Measurements from ENCODE around the gene SLC9A1.

SLC9A1 gene

GRCh38 chr1:27101696-27102095 lies 53.2 kb downstream of the SLC9A1 start:
- Histone ChIP-seq H3K27ac (ENCODE audit: low read depth, low read length) (no peak overlapping the region), H3K9ac (ENCODE audit: low read depth in 1 of 2, low read length in 2 of 2) (no peak overlapping the region), H3K4me3 (ENCODE audit: low read depth in 1 of 2, low read length in 2 of 2) (no peak overlapping the region), H3K9me3 (ENCODE audit: control insufficient read depth in 1 of 2, low read length in 2 of 2) (no peaks in the 10 kb centered on the region), H3K27me3 (ENCODE audit: control insufficient read depth in 1 of 2, insufficient read depth in 2 of 2, low read length in 2 of 2) (no peaks in the 10 kb centered on the region), H3K36me3 (ENCODE audit: control insufficient read depth in 1 of 2, insufficient read depth in 2 of 2, low read length in 2 of 2) (peaks cover 12 to 55% of the 10 kb centered on the region in 2 donors), H3K4me1 (ENCODE audit: control insufficient read depth in 1 of 2, insufficient read depth in 2 of 2, low read length in 2 of 2) (peaks cover 14 to 15% of the 10 kb centered on the region in 2 donors)

- Histone ChIP-seq H3K27ac (ENCODE audit: low read depth, low read length) (no peak overlapping the region), H3K9ac (ENCODE audit: low read depth in 1 of 2, low read length in 2 of 2) (no peak overlapping the region), H3K36me3 (ENCODE audit: control insufficient read depth in 1 of 2, insufficient read depth in 2 of 2, low read length in 2 of 2) (peaks cover 12 to 51% of the 10 kb centered on the region in 2 donors), H3K27me3 (ENCODE audit: control insufficient read depth in 1 of 2, insufficient read depth in 2 of 2, low read length in 2 of 2) (no peaks in the 10 kb centered on the region), H3K9me3 (ENCODE audit: control insufficient read depth in 1 of 2, low read length in 2 of 2) (no peaks in the 10 kb centered on the region), H3K4me1 (ENCODE audit: control insufficient read depth in 1 of 2, insufficient read depth in 2 of 2, low read length in 2 of 2) (peaks cover 14 to 15% of the 10 kb centered on the region in 2 donors), H3K4me3 (ENCODE audit: low read depth in 1 of 2, low read length in 2 of 2) (no peak overlapping the region)
Measured at GRCh38 chr1:27101054-27101491, 53.9 kb downstream of the SLC9A1 start.

GRCh38 chr1:27100335-27101053 lies 54.4 kb downstream of the SLC9A1 start:
- Histone ChIP-seq H3K9me3 (ENCODE audit: control insufficient read depth in 1 of 2, low read length in 2 of 2) (no peaks in the 10 kb centered on the region), H3K27ac (ENCODE audit: low read depth, low read length) (no peak overlapping the region), H3K27me3 (ENCODE audit: control insufficient read depth in 1 of 2, insufficient read depth in 2 of 2, low read length in 2 of 2) (no peaks in the 10 kb centered on the region), H3K4me3 (ENCODE audit: low read depth in 1 of 2, low read length in 2 of 2) (no peak overlapping the region), H3K4me1 (ENCODE audit: control insufficient read depth in 1 of 2, insufficient read depth in 2 of 2, low read length in 2 of 2) (peaks cover 14 to 15% of the 10 kb centered on the region in 2 donors), H3K9ac (ENCODE audit: low read depth in 1 of 2, low read length in 2 of 2) (no peak overlapping the region), H3K36me3 (ENCODE audit: control insufficient read depth in 1 of 2, insufficient read depth in 2 of 2, low read length in 2 of 2) (peaks cover 12 to 46% of the 10 kb centered on the region in 2 donors)

- no peaks in the 10 kb centered on the region for H3K27me3 ChIP-seq (ENCODE audit: control insufficient read depth in 1 of 2, insufficient read depth in 2 of 2, low read length in 2 of 2)
- no peaks in the 10 kb centered on the region for H3K9me3 ChIP-seq (ENCODE audit: control insufficient read depth in 1 of 2, low read length in 2 of 2)
- H3K9ac ChIP-seq (ENCODE audit: low read depth in 1 of 2, low read length in 2 of 2): peak overlapping the region in 1 of 2 donors; percentile 5
- H3K4me1 ChIP-seq (ENCODE audit: control insufficient read depth in 1 of 2, insufficient read depth in 2 of 2, low read length in 2 of 2): peaks cover 14 to 15% of the 10 kb centered on the region in 2 donors
- no peak overlapping the region for H3K4me3 ChIP-seq (ENCODE audit: low read depth in 1 of 2, low read length in 2 of 2)
- H3K36me3 ChIP-seq (ENCODE audit: control insufficient read depth in 1 of 2, insufficient read depth in 2 of 2, low read length in 2 of 2): peaks cover 12 to 41% of the 10 kb centered on the region in 2 donors
- no peak overlapping the region for H3K27ac ChIP-seq (ENCODE audit: low read depth, low read length)
Measured at GRCh38 chr1:27099587-27100334, 55.2 kb downstream of the SLC9A1 start.

- no peak overlapping the region for H3K4me3 ChIP-seq (ENCODE audit: low read depth in 1 of 2, low read length in 2 of 2)
Measured at GRCh38 chr1:27099135-27099586, 55.8 kb downstream of the SLC9A1 start.

GRCh38 chr1:27098431-27099134 lies 56.3 kb downstream of the SLC9A1 start:
- Histone ChIP-seq H3K27ac (ENCODE audit: low read depth, low read length) (no peak overlapping the region), H3K4me1 (ENCODE audit: control insufficient read depth in 1 of 2, insufficient read depth in 2 of 2, low read length in 2 of 2) (peaks cover 14 to 15% of the 10 kb centered on the region in 2 donors), H3K27me3 (ENCODE audit: control insufficient read depth in 1 of 2, insufficient read depth in 2 of 2, low read length in 2 of 2) (no peaks in the 10 kb centered on the region), H3K9ac (ENCODE audit: low read depth in 1 of 2, low read length in 2 of 2) (no peak overlapping the region), H3K36me3 (ENCODE audit: control insufficient read depth in 1 of 2, insufficient read depth in 2 of 2, low read length in 2 of 2) (peaks cover 12 to 37% of the 10 kb centered on the region in 2 donors), H3K9me3 (ENCODE audit: control insufficient read depth in 1 of 2, low read length in 2 of 2) (no peaks in the 10 kb centered on the region), H3K4me3 (ENCODE audit: low read depth in 1 of 2, low read length in 2 of 2) (no peak overlapping the region)

More at GRCh38 chr1:27099135-27099586, 55.8 kb downstream of the SLC9A1 start:
- H3K9me3 ChIP-seq (ENCODE audit: control insufficient read depth in 1 of 2, low read length in 2 of 2): no peaks in the 10 kb centered on the region
- H3K9ac ChIP-seq (ENCODE audit: low read depth in 1 of 2, low read length in 2 of 2): peak overlapping the region in 1 of 2 donors; percentile 5
- H3K4me1 ChIP-seq (ENCODE audit: control insufficient read depth in 1 of 2, insufficient read depth in 2 of 2, low read length in 2 of 2): peaks cover 14 to 15% of the 10 kb centered on the region in 2 donors
- H3K36me3 ChIP-seq (ENCODE audit: control insufficient read depth in 1 of 2, insufficient read depth in 2 of 2, low read length in 2 of 2): peaks cover 12 to 39% of the 10 kb centered on the region in 2 donors
- H3K27me3 ChIP-seq (ENCODE audit: control insufficient read depth in 1 of 2, insufficient read depth in 2 of 2, low read length in 2 of 2): no peaks in the 10 kb centered on the region
- H3K27ac ChIP-seq (ENCODE audit: low read depth, low read length): no peak overlapping the region

- Histone ChIP-seq H3K27ac (ENCODE audit: low read depth, low read length) (no peak overlapping the region), H3K4me1 (ENCODE audit: control insufficient read depth in 1 of 2, insufficient read depth in 2 of 2, low read length in 2 of 2) (peaks cover 14 to 15% of the 10 kb centered on the region in 2 donors), H3K9me3 (ENCODE audit: control insufficient read depth in 1 of 2, low read length in 2 of 2) (no peaks in the 10 kb centered on the region), H3K4me3 (ENCODE audit: low read depth in 1 of 2, low read length in 2 of 2) (no peak overlapping the region), H3K36me3 (ENCODE audit: control insufficient read depth in 1 of 2, insufficient read depth in 2 of 2, low read length in 2 of 2) (peaks cover 6 to 29% of the 10 kb centered on the region in 2 donors), H3K27me3 (ENCODE audit: control insufficient read depth in 1 of 2, insufficient read depth in 2 of 2, low read length in 2 of 2) (no peaks in the 10 kb centered on the region), H3K9ac (ENCODE audit: low read depth in 1 of 2, low read length in 2 of 2) (no peak overlapping the region)
Measured at GRCh38 chr1:27097484-27097917, 57.4 kb downstream of the SLC9A1 start.

GRCh38 chr1:27095576-27095975 lies 59.3 kb downstream of the SLC9A1 start:
- Histone ChIP-seq H3K4me1 (ENCODE audit: control insufficient read depth in 1 of 2, insufficient read depth in 2 of 2, low read length in 2 of 2) (peaks cover 14 to 15% of the 10 kb centered on the region in 2 donors), H3K4me3 (ENCODE audit: low read depth in 1 of 2, low read length in 2 of 2) (no peak overlapping the region), H3K27me3 (ENCODE audit: control insufficient read depth in 1 of 2, insufficient read depth in 2 of 2, low read length in 2 of 2) (no peaks in the 10 kb centered on the region), H3K27ac (ENCODE audit: low read depth, low read length) (no peak overlapping the region), H3K9ac (ENCODE audit: low read depth in 1 of 2, low read length in 2 of 2) (no peak overlapping the region), H3K36me3 (ENCODE audit: control insufficient read depth in 1 of 2, insufficient read depth in 2 of 2, low read length in 2 of 2) (peaks cover 0 to 11% of the 10 kb centered on the region in 2 donors), H3K9me3 (ENCODE audit: control insufficient read depth in 1 of 2, low read length in 2 of 2) (no peaks in the 10 kb centered on the region)

- Histone ChIP-seq H3K4me1 (ENCODE audit: control insufficient read depth in 1 of 2, insufficient read depth in 2 of 2, low read length in 2 of 2) (no peaks in the 10 kb centered on the region), H3K36me3 (ENCODE audit: control insufficient read depth in 1 of 2, insufficient read depth in 2 of 2, low read length in 2 of 2) (no peaks in the 10 kb centered on the region), H3K9ac (ENCODE audit: low read depth in 1 of 2, low read length in 2 of 2) (no peak overlapping the region), H3K27me3 (ENCODE audit: control insufficient read depth in 1 of 2, insufficient read depth in 2 of 2, low read length in 2 of 2) (no peaks in the 10 kb centered on the region), H3K27ac (ENCODE audit: low read depth, low read length) (no peak overlapping the region), H3K9me3 (ENCODE audit: control insufficient read depth in 1 of 2, low read length in 2 of 2) (no peaks in the 10 kb centered on the region), H3K4me3 (ENCODE audit: low read depth in 1 of 2, low read length in 2 of 2) (no peak overlapping the region)
Measured at GRCh38 chr1:27092888-27093287, 62.0 kb downstream of the SLC9A1 start.
